Fibroblast of villous mesenchyme (primary cell): ENCODE data around the gene AKAP8. TPM values are rescaled to one million over a fixed set of nuclear protein-coding genes. Genes with fewer than 3 reads are reported as not detected.

ENCODE experiments used
- DNase-seq: peaks from one replicate; pipeline ENCODE4 v3.0.0-alpha.2; 2010; ENCODE audit warnings: low read depth
- H3K4me3 ChIP-seq: 2 replicates; pipeline ENCODE4 v1.5.1; 2011; ENCODE audit warnings: low read depth, mild to moderate bottlenecking, low read length
- total RNA-seq: library from RNA; depleted of rRNA; stranded (reverse); fragments of >200 nt; gene quantifications from 2 replicates; pipeline ENCODE4 v1.2.3, GENCODE V29; 2012
- TF ChIP-seq, protein P1 (sequence below): IDR thresholded peaks from 2 replicates; pipeline ENCODE4 v1.5.1; 2012; ENCODE audit warnings: low read depth, mild to moderate bottlenecking, low read length; ENCODE audit not compliant: insufficient read depth

Gene AKAP8
- total RNA-seq, 1 donor: 16.0 TPM

DNA sequence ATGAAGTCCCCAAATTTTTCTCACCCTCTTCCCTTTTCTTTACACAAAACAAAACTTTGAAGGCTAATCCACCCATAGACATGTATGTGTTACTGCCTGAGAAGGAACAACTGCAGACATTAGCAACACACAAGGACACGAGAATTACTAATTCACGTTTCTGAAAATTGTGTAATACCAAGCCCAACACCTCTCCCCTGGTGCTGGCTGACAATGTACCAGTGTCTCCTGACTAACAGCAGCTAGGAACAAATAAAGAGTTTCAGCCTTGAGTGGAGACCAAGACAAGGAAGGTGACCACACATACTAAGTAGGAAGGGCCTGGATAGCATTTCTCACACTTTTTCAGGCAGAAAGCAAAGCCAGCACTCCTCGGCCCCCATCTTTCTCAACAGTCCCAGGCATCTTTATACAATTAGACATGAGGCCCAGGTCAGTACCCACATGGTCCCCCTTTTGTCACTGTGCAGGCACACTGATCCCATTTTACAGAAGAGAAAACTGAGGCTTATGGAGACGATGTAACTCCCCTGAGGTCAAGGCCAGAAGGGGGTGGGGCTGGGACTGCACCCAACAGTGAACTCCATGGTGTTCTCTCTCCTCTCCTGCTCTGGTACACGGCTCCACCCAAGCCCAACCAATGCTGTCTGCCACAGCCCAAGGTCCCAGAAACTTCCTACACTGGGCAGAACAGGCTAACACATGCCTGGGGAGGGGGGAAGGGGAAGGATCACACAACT, 55.9 kb downstream of the AKAP8 start:
- TF ChIP-seq, protein P1, sequence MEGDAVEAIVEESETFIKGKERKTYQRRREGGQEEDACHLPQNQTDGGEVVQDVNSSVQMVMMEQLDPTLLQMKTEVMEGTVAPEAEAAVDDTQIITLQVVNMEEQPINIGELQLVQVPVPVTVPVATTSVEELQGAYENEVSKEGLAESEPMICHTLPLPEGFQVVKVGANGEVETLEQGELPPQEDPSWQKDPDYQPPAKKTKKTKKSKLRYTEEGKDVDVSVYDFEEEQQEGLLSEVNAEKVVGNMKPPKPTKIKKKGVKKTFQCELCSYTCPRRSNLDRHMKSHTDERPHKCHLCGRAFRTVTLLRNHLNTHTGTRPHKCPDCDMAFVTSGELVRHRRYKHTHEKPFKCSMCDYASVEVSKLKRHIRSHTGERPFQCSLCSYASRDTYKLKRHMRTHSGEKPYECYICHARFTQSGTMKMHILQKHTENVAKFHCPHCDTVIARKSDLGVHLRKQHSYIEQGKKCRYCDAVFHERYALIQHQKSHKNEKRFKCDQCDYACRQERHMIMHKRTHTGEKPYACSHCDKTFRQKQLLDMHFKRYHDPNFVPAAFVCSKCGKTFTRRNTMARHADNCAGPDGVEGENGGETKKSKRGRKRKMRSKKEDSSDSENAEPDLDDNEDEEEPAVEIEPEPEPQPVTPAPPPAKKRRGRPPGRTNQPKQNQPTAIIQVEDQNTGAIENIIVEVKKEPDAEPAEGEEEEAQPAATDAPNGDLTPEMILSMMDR: no peak
- peak; percentile 86 for DNase-seq
- no peak overlapping the region for H3K4me3 ChIP-seq

DNA sequence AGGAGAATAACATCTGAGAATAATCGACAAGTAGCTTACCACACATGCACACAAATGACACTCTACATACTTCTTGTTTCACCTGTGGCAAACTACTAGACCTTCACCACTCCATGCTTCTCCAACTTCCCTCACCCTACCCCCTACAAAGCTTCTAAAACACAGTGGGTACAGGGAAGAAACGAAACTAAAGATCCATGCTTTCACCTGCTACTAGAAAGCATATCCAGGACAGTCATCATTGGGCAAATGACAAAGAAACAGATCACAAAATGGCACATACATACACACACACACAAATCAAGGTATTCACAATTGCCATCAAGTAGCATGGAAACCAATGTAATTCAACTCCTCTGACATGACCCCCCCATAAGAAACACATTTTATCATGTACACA, 57.8 kb downstream of the AKAP8 start:
- no peak for DNase-seq
- TF ChIP-seq, protein P1: no peak
- H3K4me3 ChIP-seq: no peak overlapping the region

DNA sequence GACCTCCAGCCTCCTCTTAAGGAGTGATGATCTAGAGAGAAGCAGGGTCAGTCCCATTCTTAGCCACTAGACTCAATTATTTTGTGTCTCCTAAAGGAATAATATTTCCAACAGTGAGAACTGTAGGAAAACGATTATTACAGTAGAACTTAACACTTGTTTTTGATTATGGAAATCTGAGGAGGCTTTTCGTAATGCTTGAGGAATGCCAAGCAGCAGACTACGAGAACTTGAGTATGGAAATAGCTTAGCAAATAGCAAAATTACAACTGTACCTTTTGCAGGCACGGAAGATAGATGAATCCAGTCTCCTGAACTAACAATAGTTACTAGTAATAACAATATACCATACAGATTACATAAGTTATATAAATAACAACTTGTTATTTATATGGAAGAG, 59.5 kb downstream of the AKAP8 start:
- TF ChIP-seq, protein P1: no peak
- peak; percentile 69 for DNase-seq
- H3K4me3 ChIP-seq: no peak overlapping the region

DNA sequence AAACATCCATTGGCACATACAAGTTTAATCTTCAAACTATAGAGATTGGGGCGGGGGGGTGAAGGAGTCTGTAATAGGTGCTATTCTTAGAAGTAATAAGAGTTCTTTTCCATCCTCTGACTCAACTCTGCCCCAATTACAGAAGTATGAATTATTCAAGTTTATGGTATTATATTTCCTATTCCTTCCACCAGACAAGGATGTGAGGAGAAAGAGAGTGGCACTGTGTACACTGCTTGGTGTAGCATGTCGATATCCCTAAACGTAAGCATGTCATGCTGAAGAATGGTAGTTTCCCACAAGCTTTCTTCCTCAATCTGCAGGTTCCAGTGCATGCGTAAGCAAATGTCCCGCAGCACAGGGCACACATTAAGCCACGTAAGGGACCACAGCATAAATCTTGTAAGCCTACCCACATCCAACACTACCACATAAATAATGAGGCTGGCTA, 61.3 kb downstream of the AKAP8 start:
- TF ChIP-seq, protein P1: no peak
- H3K4me3 ChIP-seq: no peak overlapping the region
- no peak for DNase-seq

DNA sequence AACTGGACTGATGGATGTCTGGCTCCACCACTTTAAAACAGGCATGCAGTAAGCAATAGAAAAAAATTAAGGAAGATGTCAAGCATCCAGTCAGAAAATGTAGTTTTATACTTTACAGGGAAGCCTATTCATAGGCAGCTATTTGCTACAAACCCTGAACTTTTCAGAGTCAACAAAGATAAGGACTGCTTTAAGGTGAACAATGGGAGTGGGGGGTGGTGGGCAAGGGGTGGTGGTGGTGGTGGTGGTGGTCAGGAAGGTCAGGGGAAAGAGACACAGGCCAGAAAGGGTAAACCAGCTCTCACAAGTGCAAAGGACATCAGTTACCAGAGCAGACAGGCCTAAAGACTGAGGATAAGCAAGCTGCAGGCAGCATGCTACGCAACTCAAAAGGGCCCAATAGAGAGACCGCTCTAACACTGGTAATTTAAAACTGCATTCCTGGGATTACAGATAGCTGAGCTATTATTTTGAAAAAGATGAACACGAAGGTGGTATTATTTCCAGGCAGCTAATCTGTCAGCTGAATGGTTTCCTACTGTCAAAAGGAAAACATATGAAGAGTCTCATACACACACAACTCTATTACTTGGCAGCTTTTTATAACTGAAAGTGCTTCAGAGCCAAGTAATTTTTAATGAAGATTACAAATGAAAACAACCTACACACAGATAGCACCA, 62.1 kb downstream of the AKAP8 start:
- peak; percentile 57 for DNase-seq
- no peak overlapping the region for H3K4me3 ChIP-seq
- TF ChIP-seq, protein P1: no peak

DNA sequence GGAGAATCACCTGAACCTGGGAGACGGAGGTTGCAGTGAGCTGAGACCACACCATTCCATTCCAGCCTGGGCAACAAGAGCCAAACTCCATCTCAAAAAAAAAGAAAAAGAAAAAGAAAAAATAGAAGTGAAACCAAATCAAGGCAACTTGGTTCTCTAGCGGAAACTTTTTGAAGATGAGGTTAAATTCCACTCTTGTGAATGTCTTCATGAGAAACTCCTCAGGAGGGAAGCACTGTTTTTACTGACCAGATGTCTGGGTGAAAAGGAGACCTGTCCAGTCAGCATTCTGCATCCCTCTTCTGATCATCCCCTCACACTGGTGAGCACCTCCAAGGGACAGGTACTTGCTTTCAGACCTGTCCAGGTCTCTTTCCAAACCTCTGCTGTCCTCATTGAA, 63.1 kb downstream of the AKAP8 start:
- TF ChIP-seq, protein P1: no peak
- peak; percentile 81 for DNase-seq
- H3K4me3 ChIP-seq: no peak overlapping the region

DNA sequence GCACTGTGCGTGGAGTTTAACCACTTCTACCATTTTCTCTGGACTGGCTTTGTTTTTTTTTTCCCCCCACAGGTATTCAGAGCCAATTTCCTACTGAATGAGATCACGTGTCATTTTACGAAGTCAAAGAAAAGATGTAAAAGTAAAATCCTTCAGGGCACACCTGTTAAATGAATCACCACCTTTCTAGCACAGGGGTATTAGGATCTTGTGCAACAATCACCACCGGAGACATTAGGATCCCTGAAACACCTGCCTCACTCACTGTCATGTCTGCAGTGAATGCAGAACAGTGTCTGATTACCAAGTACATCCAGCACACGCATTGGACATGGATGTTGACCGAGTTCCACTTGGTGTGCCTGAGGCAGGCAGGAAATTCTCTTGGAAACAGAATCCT, 64.5 kb downstream of the AKAP8 start:
- DNase-seq: no peak
- no peak overlapping the region for H3K4me3 ChIP-seq
- TF ChIP-seq, protein P1: no peak
